H1 (cell line): ENCODE data around the gene PRDX2. TPM values are rescaled to one million over a fixed set of nuclear protein-coding genes. Genes with fewer than 3 reads are reported as not detected.

Source experiments
- ASH2L ChIP-seq: fragments of 200-600, 300-600 bp; sonication (generic); IDR thresholded peaks from one replicate; pipeline ENCODE4 v1.7.1; 2017; ENCODE audit warnings: low read length
- FOSL1 ChIP-seq: IDR thresholded peaks from 2 replicates; pipeline ENCODE4 v1.6.1; 2011; ENCODE audit warnings: mild to moderate bottlenecking, low read depth, low read length, moderate library complexity; ENCODE audit not compliant: insufficient read depth
- RXRA ChIP-seq: IDR thresholded peaks from 2 replicates; pipeline ENCODE4 v1.6.1; 2011; ENCODE audit warnings: low read depth, mild to moderate bottlenecking, low read length, moderate library complexity; ENCODE audit not compliant: insufficient read depth
- polyA plus RNA-seq, 7 experiments: library from polyadenylated mRNA; depleted of rRNA in 3 of 7; stranded (reverse) in 5 of 7; unstranded in 2 of 7; fragments of >200 nt in 5 of 7; fragments of 200-250 nt in 2 of 7; gene quantifications; 1 replicate in 5 of 7; 2 replicates in 1 of 7; 4 replicates in 1 of 7; pipeline versions ENCODE4 v1.2.1 to v1.2.3, GENCODE V29; 2011 to 2013; ENCODE audit warnings: missing spikeins in 2 of 7, mixed read lengths in 2 of 7
- total RNA-seq: library from RNA; stranded (reverse); fragmentation: NEBNext Ultra II Directional; extraction: Animal tissue kit (Norgen Biotek cat#: 25700); gene quantifications from 2 replicates; pipeline ENCODE4 v1.2.1, GENCODE V29; 2021
- TF ChIP-seq, protein P1 (sequence below): fragments of 300-600 bp; sonication (generic); IDR thresholded peaks from 2 replicates; pipeline ENCODE4 v1.7.1; 2012; ENCODE audit warnings: low read length, moderate library complexity, mild to moderate bottlenecking, inconsistent platforms; ENCODE audit not compliant: insufficient replicate concordance
- TF ChIP-seq, protein P2 (sequence below): IDR thresholded peaks from 2 replicates; pipeline ENCODE4 v1.6.1; 2011; ENCODE audit warnings: low read length, improper control_type of control experiment
- TF ChIP-seq, protein P3 (sequence below): IDR thresholded peaks from 2 replicates; pipeline ENCODE4 v1.6.1; 2012; ENCODE audit warnings: low read length, inconsistent platforms

Gene PRDX2
- total and polyA plus RNA-seq, 2 of the 8 experiments (the other 6 are each of a cell fraction or from before 2014, with no cell fraction given): 380 to 748 TPM

DNA sequence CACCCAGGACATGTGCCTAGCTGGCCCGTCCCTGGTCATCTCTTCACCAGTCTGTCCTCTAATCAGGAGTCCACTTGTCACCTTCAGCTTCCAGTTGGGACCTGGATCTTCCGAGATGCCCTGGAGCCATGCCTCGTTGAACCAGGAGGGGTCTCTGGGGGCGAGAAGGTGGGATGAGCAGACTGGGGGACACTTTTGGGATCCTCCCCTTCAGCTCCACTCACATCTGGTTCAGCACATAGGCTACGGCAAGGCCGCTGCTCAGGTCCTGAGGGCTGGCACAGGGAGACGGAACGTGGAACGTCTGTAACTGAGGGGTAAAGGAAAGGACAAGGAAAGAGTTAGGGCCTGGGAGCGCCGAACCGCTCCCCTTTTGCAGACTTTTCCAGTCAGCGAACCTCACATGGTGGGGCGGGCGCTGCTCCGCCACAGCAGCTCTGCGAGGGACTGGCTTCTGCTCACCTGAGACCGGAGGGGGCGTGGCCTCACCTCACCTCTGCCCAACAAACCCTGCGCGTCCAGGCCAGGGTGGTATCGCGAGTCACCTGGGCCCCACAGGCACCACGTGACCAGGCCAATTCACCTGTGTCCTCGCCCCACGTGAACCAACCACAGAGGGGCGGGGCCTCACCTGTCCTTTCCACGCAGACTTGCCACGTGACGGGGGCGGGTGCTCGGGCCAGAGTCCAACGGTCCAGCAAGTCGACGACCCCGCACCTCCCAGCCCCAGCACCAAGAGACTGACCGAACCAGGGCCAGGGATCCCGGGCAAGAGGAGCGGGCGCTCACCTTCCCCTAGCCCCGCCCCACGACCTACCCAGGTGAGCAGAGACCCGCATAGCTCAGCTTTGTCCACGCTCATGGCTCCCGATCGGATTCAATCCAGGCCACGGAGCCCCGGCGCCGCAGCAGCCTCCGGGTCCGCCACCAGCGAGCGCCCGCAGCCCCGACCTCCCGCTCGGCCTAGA lies 26.7 kb downstream of the PRDX2 start, which contains the start of gene HOOK2 (continued):
- TF ChIP-seq, protein P1, sequence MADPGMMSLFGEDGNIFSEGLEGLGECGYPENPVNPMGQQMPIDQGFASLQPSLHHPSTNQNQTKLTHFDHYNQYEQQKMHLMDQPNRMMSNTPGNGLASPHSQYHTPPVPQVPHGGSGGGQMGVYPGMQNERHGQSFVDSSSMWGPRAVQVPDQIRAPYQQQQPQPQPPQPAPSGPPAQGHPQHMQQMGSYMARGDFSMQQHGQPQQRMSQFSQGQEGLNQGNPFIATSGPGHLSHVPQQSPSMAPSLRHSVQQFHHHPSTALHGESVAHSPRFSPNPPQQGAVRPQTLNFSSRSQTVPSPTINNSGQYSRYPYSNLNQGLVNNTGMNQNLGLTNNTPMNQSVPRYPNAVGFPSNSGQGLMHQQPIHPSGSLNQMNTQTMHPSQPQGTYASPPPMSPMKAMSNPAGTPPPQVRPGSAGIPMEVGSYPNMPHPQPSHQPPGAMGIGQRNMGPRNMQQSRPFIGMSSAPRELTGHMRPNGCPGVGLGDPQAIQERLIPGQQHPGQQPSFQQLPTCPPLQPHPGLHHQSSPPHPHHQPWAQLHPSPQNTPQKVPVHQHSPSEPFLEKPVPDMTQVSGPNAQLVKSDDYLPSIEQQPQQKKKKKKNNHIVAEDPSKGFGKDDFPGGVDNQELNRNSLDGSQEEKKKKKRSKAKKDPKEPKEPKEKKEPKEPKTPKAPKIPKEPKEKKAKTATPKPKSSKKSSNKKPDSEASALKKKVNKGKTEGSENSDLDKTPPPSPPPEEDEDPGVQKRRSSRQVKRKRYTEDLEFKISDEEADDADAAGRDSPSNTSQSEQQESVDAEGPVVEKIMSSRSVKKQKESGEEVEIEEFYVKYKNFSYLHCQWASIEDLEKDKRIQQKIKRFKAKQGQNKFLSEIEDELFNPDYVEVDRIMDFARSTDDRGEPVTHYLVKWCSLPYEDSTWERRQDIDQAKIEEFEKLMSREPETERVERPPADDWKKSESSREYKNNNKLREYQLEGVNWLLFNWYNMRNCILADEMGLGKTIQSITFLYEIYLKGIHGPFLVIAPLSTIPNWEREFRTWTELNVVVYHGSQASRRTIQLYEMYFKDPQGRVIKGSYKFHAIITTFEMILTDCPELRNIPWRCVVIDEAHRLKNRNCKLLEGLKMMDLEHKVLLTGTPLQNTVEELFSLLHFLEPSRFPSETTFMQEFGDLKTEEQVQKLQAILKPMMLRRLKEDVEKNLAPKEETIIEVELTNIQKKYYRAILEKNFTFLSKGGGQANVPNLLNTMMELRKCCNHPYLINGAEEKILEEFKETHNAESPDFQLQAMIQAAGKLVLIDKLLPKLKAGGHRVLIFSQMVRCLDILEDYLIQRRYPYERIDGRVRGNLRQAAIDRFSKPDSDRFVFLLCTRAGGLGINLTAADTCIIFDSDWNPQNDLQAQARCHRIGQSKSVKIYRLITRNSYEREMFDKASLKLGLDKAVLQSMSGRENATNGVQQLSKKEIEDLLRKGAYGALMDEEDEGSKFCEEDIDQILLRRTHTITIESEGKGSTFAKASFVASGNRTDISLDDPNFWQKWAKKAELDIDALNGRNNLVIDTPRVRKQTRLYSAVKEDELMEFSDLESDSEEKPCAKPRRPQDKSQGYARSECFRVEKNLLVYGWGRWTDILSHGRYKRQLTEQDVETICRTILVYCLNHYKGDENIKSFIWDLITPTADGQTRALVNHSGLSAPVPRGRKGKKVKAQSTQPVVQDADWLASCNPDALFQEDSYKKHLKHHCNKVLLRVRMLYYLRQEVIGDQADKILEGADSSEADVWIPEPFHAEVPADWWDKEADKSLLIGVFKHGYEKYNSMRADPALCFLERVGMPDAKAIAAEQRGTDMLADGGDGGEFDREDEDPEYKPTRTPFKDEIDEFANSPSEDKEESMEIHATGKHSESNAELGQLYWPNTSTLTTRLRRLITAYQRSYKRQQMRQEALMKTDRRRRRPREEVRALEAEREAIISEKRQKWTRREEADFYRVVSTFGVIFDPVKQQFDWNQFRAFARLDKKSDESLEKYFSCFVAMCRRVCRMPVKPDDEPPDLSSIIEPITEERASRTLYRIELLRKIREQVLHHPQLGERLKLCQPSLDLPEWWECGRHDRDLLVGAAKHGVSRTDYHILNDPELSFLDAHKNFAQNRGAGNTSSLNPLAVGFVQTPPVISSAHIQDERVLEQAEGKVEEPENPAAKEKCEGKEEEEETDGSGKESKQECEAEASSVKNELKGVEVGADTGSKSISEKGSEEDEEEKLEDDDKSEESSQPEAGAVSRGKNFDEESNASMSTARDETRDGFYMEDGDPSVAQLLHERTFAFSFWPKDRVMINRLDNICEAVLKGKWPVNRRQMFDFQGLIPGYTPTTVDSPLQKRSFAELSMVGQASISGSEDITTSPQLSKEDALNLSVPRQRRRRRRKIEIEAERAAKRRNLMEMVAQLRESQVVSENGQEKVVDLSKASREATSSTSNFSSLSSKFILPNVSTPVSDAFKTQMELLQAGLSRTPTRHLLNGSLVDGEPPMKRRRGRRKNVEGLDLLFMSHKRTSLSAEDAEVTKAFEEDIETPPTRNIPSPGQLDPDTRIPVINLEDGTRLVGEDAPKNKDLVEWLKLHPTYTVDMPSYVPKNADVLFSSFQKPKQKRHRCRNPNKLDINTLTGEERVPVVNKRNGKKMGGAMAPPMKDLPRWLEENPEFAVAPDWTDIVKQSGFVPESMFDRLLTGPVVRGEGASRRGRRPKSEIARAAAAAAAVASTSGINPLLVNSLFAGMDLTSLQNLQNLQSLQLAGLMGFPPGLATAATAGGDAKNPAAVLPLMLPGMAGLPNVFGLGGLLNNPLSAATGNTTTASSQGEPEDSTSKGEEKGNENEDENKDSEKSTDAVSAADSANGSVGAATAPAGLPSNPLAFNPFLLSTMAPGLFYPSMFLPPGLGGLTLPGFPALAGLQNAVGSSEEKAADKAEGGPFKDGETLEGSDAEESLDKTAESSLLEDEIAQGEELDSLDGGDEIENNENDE: no peak
- TF ChIP-seq, protein P2, sequence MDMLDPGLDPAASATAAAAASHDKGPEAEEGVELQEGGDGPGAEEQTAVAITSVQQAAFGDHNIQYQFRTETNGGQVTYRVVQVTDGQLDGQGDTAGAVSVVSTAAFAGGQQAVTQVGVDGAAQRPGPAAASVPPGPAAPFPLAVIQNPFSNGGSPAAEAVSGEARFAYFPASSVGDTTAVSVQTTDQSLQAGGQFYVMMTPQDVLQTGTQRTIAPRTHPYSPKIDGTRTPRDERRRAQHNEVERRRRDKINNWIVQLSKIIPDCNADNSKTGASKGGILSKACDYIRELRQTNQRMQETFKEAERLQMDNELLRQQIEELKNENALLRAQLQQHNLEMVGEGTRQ: peak; percentile 97
- TF ChIP-seq, protein P3, sequence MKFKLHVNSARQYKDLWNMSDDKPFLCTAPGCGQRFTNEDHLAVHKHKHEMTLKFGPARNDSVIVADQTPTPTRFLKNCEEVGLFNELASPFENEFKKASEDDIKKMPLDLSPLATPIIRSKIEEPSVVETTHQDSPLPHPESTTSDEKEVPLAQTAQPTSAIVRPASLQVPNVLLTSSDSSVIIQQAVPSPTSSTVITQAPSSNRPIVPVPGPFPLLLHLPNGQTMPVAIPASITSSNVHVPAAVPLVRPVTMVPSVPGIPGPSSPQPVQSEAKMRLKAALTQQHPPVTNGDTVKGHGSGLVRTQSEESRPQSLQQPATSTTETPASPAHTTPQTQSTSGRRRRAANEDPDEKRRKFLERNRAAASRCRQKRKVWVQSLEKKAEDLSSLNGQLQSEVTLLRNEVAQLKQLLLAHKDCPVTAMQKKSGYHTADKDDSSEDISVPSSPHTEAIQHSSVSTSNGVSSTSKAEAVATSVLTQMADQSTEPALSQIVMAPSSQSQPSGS: no peak
- TF ChIP-seq ASH2L: peak; percentile 29
- no peak for TF ChIP-seq RXRA
- TF ChIP-seq FOSL1: no peak
